Measurements from ENCODE around the gene PPP6R2.

PPP6R2 gene

GRCh38 chr22:50470491-50470890 lies 127.4 kb downstream of the PPP6R2 start:
- no peak for DNase-seq (ENCODE audit: low spot score)

GRCh38 chr22:50471197-50471847 lies 128.2 kb downstream of the PPP6R2 start:
- TF ChIP-seq CTCF (IDR thresholded peaks at IDR 0.05; ENCODE audit: borderline replicate concordance, control extremely low read depth, extremely low read depth, insufficient read depth, missing control alignments): no peak
- DNase-seq (ENCODE audit: low spot score): no peak
- in situ Hi-C loops (cut with MboI; ENCODE audit: low sequenced_read_pairs, unreplicated experiment): no loop called here

More at GRCh38 chr22:50470491-50470890, 127.4 kb downstream of the PPP6R2 start:
- TF ChIP-seq CTCF (IDR thresholded peaks at IDR 0.05; ENCODE audit: borderline replicate concordance, control extremely low read depth, extremely low read depth, insufficient read depth, missing control alignments): no peak
- in situ Hi-C loops (cut with MboI; ENCODE audit: low sequenced_read_pairs, unreplicated experiment): no loop called here

- TF ChIP-seq CTCF (IDR thresholded peaks at IDR 0.05; ENCODE audit: borderline replicate concordance, control extremely low read depth, extremely low read depth, insufficient read depth, missing control alignments): no peak
- DNase-seq (ENCODE audit: low spot score): no peak
- in situ Hi-C loops (cut with MboI; ENCODE audit: low sequenced_read_pairs, unreplicated experiment): no loop called here
Measured at GRCh38 chr22:50471962-50472361, 128.8 kb downstream of the PPP6R2 start.

GRCh38 chr22:50473088-50473487 lies 130.0 kb downstream of the PPP6R2 start:
- in situ Hi-C loops (cut with MboI; ENCODE audit: low sequenced_read_pairs, unreplicated experiment): no loop called here
- peak; percentile 67 for DNase-seq (ENCODE audit: low spot score)
- TF ChIP-seq CTCF (IDR thresholded peaks at IDR 0.05; ENCODE audit: borderline replicate concordance, control extremely low read depth, extremely low read depth, insufficient read depth, missing control alignments): peak; percentile 6

GRCh38 chr22:50473855-50474671 lies 130.9 kb downstream of the PPP6R2 start:
- DNase-seq (ENCODE audit: low spot score): peak; percentile 63
- TF ChIP-seq CTCF (IDR thresholded peaks at IDR 0.05; ENCODE audit: borderline replicate concordance, control extremely low read depth, extremely low read depth, insufficient read depth, missing control alignments): no peak
- in situ Hi-C loops (cut with MboI; ENCODE audit: low sequenced_read_pairs, unreplicated experiment): no loop called here

GRCh38 chr22:50474710-50475651 lies 131.9 kb downstream of the PPP6R2 start, which contains the start of gene SBF1:
Gene SBF1 (minus strand): TSS chr22:50475035. CDS start chr22:50474840, 195 bp downstream.
- in situ Hi-C loops (cut with MboI; ENCODE audit: low sequenced_read_pairs, unreplicated experiment): no loop called here
- TF ChIP-seq CTCF (IDR thresholded peaks at IDR 0.05; ENCODE audit: borderline replicate concordance, control extremely low read depth, extremely low read depth, insufficient read depth, missing control alignments): no peak
- DNase-seq (ENCODE audit: low spot score): peak; percentile 100
